Measurements from ENCODE around the gene SSTR5. TPM values are rescaled to one million over a fixed set of nuclear protein-coding genes. Genes with fewer than 3 reads are reported as not detected.

SSTR5 gene
- total and polyA plus RNA-seq, 2 donors (not counting 1 experiment from before 2014, with no cell fraction given): not detected

GRCh38 chr16:1079786-1080525 is 7.4 kb downstream of the SSTR5 start:
- H3K27me3 Mint-ChIP-seq: peaks cover 15% of the 10 kb centered on the region
- ATAC-seq (ENCODE audit: low read depth) (no peak), DNase-seq (no peak)
- peaks cover under 1% of the 10 kb centered on the region for H3K9me3 Mint-ChIP-seq (ENCODE audit: insufficient read depth)
- H3K4me1 ChIP-seq (ENCODE audit: control insufficient read depth in 2 of 2, insufficient read depth in 2 of 2, low read length in 2 of 2): no peaks in the 10 kb centered on the region
- H3K4me3 Mint-ChIP-seq: no peak overlapping the region
- CTCF ChIA-PET: no interaction called here
- TF ChIP-seq EZH2 (IDR thresholded peaks at IDR 0.05; ENCODE audit: borderline replicate concordance, insufficient read depth, low read depth, low read length, poor library complexity, severe bottlenecking): no peak
- TF ChIP-seq, protein P1, sequence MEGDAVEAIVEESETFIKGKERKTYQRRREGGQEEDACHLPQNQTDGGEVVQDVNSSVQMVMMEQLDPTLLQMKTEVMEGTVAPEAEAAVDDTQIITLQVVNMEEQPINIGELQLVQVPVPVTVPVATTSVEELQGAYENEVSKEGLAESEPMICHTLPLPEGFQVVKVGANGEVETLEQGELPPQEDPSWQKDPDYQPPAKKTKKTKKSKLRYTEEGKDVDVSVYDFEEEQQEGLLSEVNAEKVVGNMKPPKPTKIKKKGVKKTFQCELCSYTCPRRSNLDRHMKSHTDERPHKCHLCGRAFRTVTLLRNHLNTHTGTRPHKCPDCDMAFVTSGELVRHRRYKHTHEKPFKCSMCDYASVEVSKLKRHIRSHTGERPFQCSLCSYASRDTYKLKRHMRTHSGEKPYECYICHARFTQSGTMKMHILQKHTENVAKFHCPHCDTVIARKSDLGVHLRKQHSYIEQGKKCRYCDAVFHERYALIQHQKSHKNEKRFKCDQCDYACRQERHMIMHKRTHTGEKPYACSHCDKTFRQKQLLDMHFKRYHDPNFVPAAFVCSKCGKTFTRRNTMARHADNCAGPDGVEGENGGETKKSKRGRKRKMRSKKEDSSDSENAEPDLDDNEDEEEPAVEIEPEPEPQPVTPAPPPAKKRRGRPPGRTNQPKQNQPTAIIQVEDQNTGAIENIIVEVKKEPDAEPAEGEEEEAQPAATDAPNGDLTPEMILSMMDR (IDR thresholded peaks at IDR 0.05): no peak
- H3K36me3 ChIP-seq (replicated peaks in 1 of 2; ENCODE audit: control extremely low read depth in 1 of 2, control insufficient read depth in 1 of 2, extremely low read depth in 1 of 2, insufficient read depth in 2 of 2, low read length in 1 of 2): no peaks in the 10 kb centered on the region
- peaks cover 0 to 30% (median 5%) of the 10 kb centered on the region in 3 donors for H3K9me3 ChIP-seq (ENCODE audit: control extremely low read depth in 1 of 3, control insufficient read depth in 2 of 3, insufficient read depth in 1 of 3, low read length in 2 of 3)
- no peak overlapping the region for H3K27ac ChIP-seq (ENCODE audit: low read length in 2 of 2)
- H3K27ac Mint-ChIP-seq: no peak overlapping the region
- WGBS (ENCODE audit: insufficient coverage): 82% methylated on average over 40 of the region's 45 CpGs
- no peaks in the 10 kb centered on the region for H4K20me1 ChIP-seq (ENCODE audit: control insufficient read depth, insufficient read depth, low read length, poor library complexity, severe bottlenecking)
- no peak overlapping the region for H3K4me3 ChIP-seq (ENCODE audit: control extremely low read depth in 1 of 5, extremely low read depth in 1 of 5, insufficient read depth in 1 of 5, low read depth in 2 of 5, low read length in 4 of 5)
- no peaks in the 10 kb centered on the region for H3K79me2 ChIP-seq (ENCODE audit: control insufficient read depth, insufficient read depth, low read length)
- intact Hi-C loops (cut with micrococcal nuclease): no loop called here
- POLR2A ChIA-PET: no interaction called here
- peaks cover 0 to 25% (median 0%) of the 10 kb centered on the region in 4 experiments for H3K27me3 ChIP-seq (replicated peaks in 1 of 4; ENCODE audit: control extremely low read depth in 1 of 4, control insufficient read depth in 3 of 4, insufficient read depth in 4 of 4, low read length in 3 of 4)
- H3K4me1 Mint-ChIP-seq: no peaks in the 10 kb centered on the region
- no peak overlapping the region for H3K9ac ChIP-seq (ENCODE audit: low read length)
- no peak overlapping the region for H3K4me2 ChIP-seq (replicated peaks; ENCODE audit: low read depth, low read length, poor library complexity, severe bottlenecking)
- no peak overlapping the region for H2AFZ ChIP-seq (ENCODE audit: insufficient read depth, low read depth, low read length, poor library complexity, severe bottlenecking)

Data from B cell (primary cell).